GM23338 (cell line): Measurements from ENCODE around the gene MAPK4. TPM values are rescaled to one million over a fixed set of nuclear protein-coding genes. Genes with fewer than 3 reads are reported as not detected.
"Not testable (repeated sequence)": the region's sequence is repeated elsewhere in the genome, so short reads cannot be mapped to it uniquely, and the experiment has no call there.

Source experiments
- ATAC-seq: fragments of 200-7000 bp; cut with Tn5 transposase; 3 replicates; pipeline ENCODE4 v1.9.1; 2020
- DNase-seq: peaks from one replicate; pipeline ENCODE4 v3.0.0-alpha.2; 2015; ENCODE audit warnings: low spot score
- H2AFZ ChIP-seq: fragments of 200-600 bp; sonication (generic); 2 replicates; pipeline ENCODE4 v1.8.0; 2016; ENCODE audit warnings: antibody characterized with exemption, mild to moderate bottlenecking, moderate library complexity
- H3F3A ChIP-seq: fragments of 200-600 bp; sonication (generic); replicated peaks from 2 replicates; pipeline ENCODE4 v1.8.0; 2017; ENCODE audit warnings: antibody characterized with exemption, mixed run types, low read depth
- H3K27ac ChIP-seq: fragments of 200-600 bp; sonication (generic); 2 replicates; pipeline ENCODE4 v1.6.1; 2016; ENCODE audit warnings: low read depth
- H3K27me3 ChIP-seq: fragments of 200-600 bp; sonication (generic); 2 replicates; pipeline ENCODE4 v1.8.0; 2016; ENCODE audit warnings: mild to moderate bottlenecking, mixed run types, moderate library complexity; ENCODE audit not compliant: insufficient read depth
- H3K36me3 ChIP-seq: fragments of 200-600 bp; sonication (generic); 2 replicates; pipeline ENCODE4 v1.8.0; 2016; ENCODE audit warnings: mild to moderate bottlenecking; ENCODE audit not compliant: insufficient read depth
- H3K4me1 ChIP-seq: fragments of 200-600 bp; sonication (generic); 2 replicates; pipeline ENCODE4 v1.8.0; 2016; ENCODE audit warnings: mild to moderate bottlenecking, moderate library complexity; ENCODE audit not compliant: insufficient read depth
- H3K4me2 ChIP-seq: fragments of 200-600 bp; sonication (generic); 2 replicates; pipeline ENCODE4 v1.7.1; 2017; ENCODE audit warnings: mixed run types
- H3K4me3 ChIP-seq: fragments of 200-600 bp; sonication (generic); 2 replicates; pipeline ENCODE4 v1.6.1; 2016; ENCODE audit warnings: mixed run types
- H3K79me2 ChIP-seq: fragments of 200-600 bp; sonication (generic); replicated peaks from 2 replicates; pipeline ENCODE4 v1.8.0; 2017; ENCODE audit warnings: mild to moderate bottlenecking; ENCODE audit not compliant: insufficient read depth
- H3K9me2 ChIP-seq: fragments of 200-600 bp; sonication (generic); 2 replicates; pipeline ENCODE4 v1.8.0; 2017; ENCODE audit not compliant: insufficient read depth
- H4K20me1 ChIP-seq: fragments of 200-600 bp; sonication (generic); replicated peaks from 2 replicates; pipeline ENCODE4 v1.8.0; 2017; ENCODE audit warnings: mild to moderate bottlenecking; ENCODE audit not compliant: insufficient read depth
- H3K27ac Mint-ChIP-seq: 2 replicates; pipeline ENCODE4 v1.8.0; 2020; ENCODE audit warnings: inconsistent platforms, mild to moderate bottlenecking, moderate library complexity, mixed read lengths
- H3K27me3 Mint-ChIP-seq: 3 replicates; pipeline ENCODE4 v1.8.0; 2022; ENCODE audit warnings: low read depth, mild to moderate bottlenecking, moderate library complexity, mixed read lengths, inconsistent platforms; ENCODE audit not compliant: insufficient read depth, poor library complexity
- H3K36me3 Mint-ChIP-seq: 3 replicates; pipeline ENCODE4 v1.8.0; 2021; ENCODE audit warnings: low read depth, mild to moderate bottlenecking, inconsistent platforms, moderate library complexity, mixed read lengths
- H3K4me1 Mint-ChIP-seq: 3 replicates; pipeline ENCODE4 v1.8.0; 2020; ENCODE audit warnings: mild to moderate bottlenecking, inconsistent platforms, mixed read lengths
- H3K4me3 Mint-ChIP-seq: 3 replicates; pipeline ENCODE4 v1.8.0; 2021; ENCODE audit warnings: moderate library complexity, mild to moderate bottlenecking, inconsistent platforms, mixed read lengths
- H3K9me3 Mint-ChIP-seq: 3 replicates; pipeline ENCODE4 v1.8.0; 2020; ENCODE audit warnings: moderate library complexity, mild to moderate bottlenecking, inconsistent platforms, mixed read lengths
- CREB1 ChIP-seq: fragments of 250-450 bp; sonication (Bioruptor Pico); IDR thresholded peaks from 2 replicates; pipeline ENCODE4 v1.5.0; 2020; ENCODE audit warnings: low read depth, mild to moderate bottlenecking, moderate library complexity
- CTCF ChIP-seq, 2 experiments: fragments of 200-600 bp in 1 of 2; sonication (generic) in 1 of 2; conservative IDR thresholded peaks; 2 replicates each; pipeline versions ENCODE4 v1.5.1 to v1.6.1; 2016 to 2017; ENCODE audit warnings: antibody characterized with exemption in 2 of 2, low read depth in 2 of 2, mild to moderate bottlenecking in 2 of 2, moderate library complexity in 1 of 2
- EZH2 ChIP-seq: fragments of 200-600 bp; sonication (generic); IDR thresholded peaks from one replicate; pipeline ENCODE4 v1.8.0; 2017; ENCODE audit warnings: antibody characterized with exemption, mild to moderate bottlenecking, low read depth; ENCODE audit not compliant: unreplicated experiment
- EZH2phosphoT487 ChIP-seq: fragments of 200-600 bp; sonication (generic); IDR thresholded peaks from one replicate; pipeline ENCODE4 v1.8.1; 2018; ENCODE audit warnings: antibody characterized with exemption; ENCODE audit not compliant: unreplicated experiment
- POLR2AphosphoS5 ChIP-seq: IDR thresholded peaks from 2 replicates; pipeline ENCODE4 v1.6.1; 2016; ENCODE audit warnings: antibody characterized with exemption, low read depth
- REST ChIP-seq: IDR thresholded peaks from one replicate; pipeline ENCODE4 v1.6.1; 2018; ENCODE audit warnings: antibody characterized with exemption; ENCODE audit not compliant: unreplicated experiment
- STAT1 ChIP-seq: IDR thresholded peaks from one replicate; pipeline ENCODE4 v1.6.1; 2016; ENCODE audit warnings: antibody characterized with exemption; ENCODE audit not compliant: unreplicated experiment
- ZNF114 ChIP-seq: fragments of 250-450 bp; sonication (Bioruptor Pico); IDR thresholded peaks from 2 replicates; pipeline ENCODE4 v1.5.0; 2020; ENCODE audit warnings: mild to moderate bottlenecking, moderate library complexity
- long read RNA-seq: library from polyadenylated mRNA; unstranded; transcript quantifications from one replicate; pipeline ENCODE4 v2.0.0, GENCODE V29; 2020; ENCODE audit not compliant: unreplicated experiment
- polyA plus RNA-seq: library from polyadenylated mRNA; unstranded; fragments of >200 nt; fragmentation: Nextera tagmentation; extraction: Ambion mirVana; gene quantifications from 2 replicates; pipeline ENCODE4 v1.2.1, GENCODE V29; 2016
- total RNA-seq: library from RNA; depleted of rRNA; stranded (reverse); fragments of >200 nt; shearing (Covaris generic); gene quantifications from 2 replicates; pipeline ENCODE4 v1.2.3, GENCODE V29; 2014; rRNA removed

MAPK4 gene
- total RNA-seq, result 4.4 and 8.5 TPM in 2 replicates
- 1.3 TPM in 2 replicates for polyA plus RNA-seq
- long read RNA-seq, result 0 reads

GRCh38 chr18:50559752-50560680 is at the start of gene MAPK4:
Gene MAPK4 (plus strand): TSS chr18:50560087. CDS start chr18:50663959, 103,872 bp downstream.
- Mint-ChIP-seq H3K9me3 (peaks cover 11% of the 10 kb centered on the region), H3K27ac (no peak within 1 kb of the TSS), H3K4me1 (peaks cover 15% of the 10 kb centered on the region; the same call in 2 of the 3 replicates), H3K27me3 (peaks cover 42% of the 10 kb centered on the region), H3K4me3 (peak within 1 kb of the TSS; percentile 77), H3K36me3 (peaks cover 4% of the 10 kb centered on the region; the same call in 2 of the 3 replicates)
- Histone ChIP-seq H3K27ac (no peak within 1 kb of the TSS), H3K4me3 (peak within 1 kb of the TSS; percentile 85), H4K20me1 (peaks cover 4% of the 10 kb centered on the region; the same call in 1 of the 2 replicates), H3K4me2 (peak within 1 kb of the TSS; percentile 98), H3K79me2 (no peaks in the 10 kb centered on the region), H3K9me2 (peaks cover 8% of the 10 kb centered on the region; the same call in 1 of the 2 replicates), H2AFZ (peak within 1 kb of the TSS; percentile 98), H3F3A (no peaks in the 10 kb centered on the region), H3K36me3 (no peaks in the 10 kb centered on the region), H3K27me3 (peaks cover 71% of the 10 kb centered on the region), H3K4me1 (peaks cover 17% of the 10 kb centered on the region)
- DNase-seq (peak; percentile 71), ATAC-seq (peak; percentile 65)
- TF ChIP-seq CREB1 (CRISPR knock-in tag), result no peak
- TF ChIP-seq EZH2, result peak; percentile 19

- not testable (repeated sequence) for H3K27ac ChIP-seq, H3K79me2 ChIP-seq, H3K27me3 ChIP-seq, H3K4me2 ChIP-seq, H3K27me3 Mint-ChIP-seq, H3K36me3 Mint-ChIP-seq, H3K4me1 Mint-ChIP-seq, H3K4me3 Mint-ChIP-seq, H3K4me1 ChIP-seq, H3K9me2 ChIP-seq, ATAC-seq, H3F3A ChIP-seq, H3K27ac Mint-ChIP-seq, H4K20me1 ChIP-seq, DNase-seq, H3K36me3 ChIP-seq, H3K9me3 Mint-ChIP-seq, H3K4me3 ChIP-seq, H2AFZ ChIP-seq
These were observed 42.6 kb upstream of the MAPK4 start for GRCh38 chr18:50517277-50517676.

GRCh38 chr18:50518787-50519546 is 40.9 kb upstream of the MAPK4 start:
- H3K4me1 Mint-ChIP-seq, result peaks cover 11% of the 10 kb centered on the region; the same call in 2 of the 3 replicates
- H3K27ac ChIP-seq, result no peak overlapping the region
- H3K27ac Mint-ChIP-seq, result no peak overlapping the region
- no peak overlapping the region for H3K4me3 ChIP-seq
- H3K4me3 Mint-ChIP-seq, result no peak overlapping the region
- H3K9me2 ChIP-seq, result 0 out of 2 replicates have a peak, but pooled peaks cover 3% of the 10 kb centered on the region
- H3K27me3 ChIP-seq, result no peaks in the 10 kb centered on the region
- H3K79me2 ChIP-seq, result no peaks in the 10 kb centered on the region
- no peaks in the 10 kb centered on the region for H3F3A ChIP-seq
- H3K9me3 Mint-ChIP-seq, result no peaks in the 10 kb centered on the region
- H3K27me3 Mint-ChIP-seq, result peaks cover under 1% of the 10 kb centered on the region
- H3K36me3 ChIP-seq, result no peaks in the 10 kb centered on the region
- no peaks in the 10 kb centered on the region for H4K20me1 ChIP-seq
- no peaks in the 10 kb centered on the region for H3K36me3 Mint-ChIP-seq
- no peaks in the 10 kb centered on the region for H3K4me1 ChIP-seq
- no peak overlapping the region for H3K4me2 ChIP-seq
- no peak for DNase-seq
- ATAC-seq, result no peak
- H2AFZ ChIP-seq, result peak overlapping the region; percentile 60; the same call in 1 of the 2 replicates
- TF ChIP-seq POLR2AphosphoS5, result no peak
- no peak for TF ChIP-seq CREB1 (CRISPR knock-in tag)
- TF ChIP-seq REST, result no peak
- TF ChIP-seq EZH2, result no peak
- no peak for TF ChIP-seq CTCF (conservative IDR thresholded peaks at IDR 0.05; ENCODE audit: low read depth in 2 of 2)
- no peak for TF ChIP-seq ZNF114 (CRISPR knock-in tag)
- no peak for TF ChIP-seq STAT1
- TF ChIP-seq EZH2phosphoT487, result no peak
